Hepatocyte (in vitro differentiated cells): ENCODE results near the gene HELZ2. TPM values are rescaled to one million over a fixed set of nuclear protein-coding genes. Genes with fewer than 3 reads are reported as not detected.

ENCODE experiments used
- DNase-seq: peaks from one replicate; pipeline ENCODE4 v3.0.0-alpha.2; 2016; ENCODE audit warnings: low spot score
- H2AFZ ChIP-seq: fragments of 200-600 bp; sonication (generic); 2 replicates; pipeline ENCODE4 v1.6.0; 2016; ENCODE audit warnings: antibody characterized with exemption, mild to moderate bottlenecking
- H3K27ac ChIP-seq: fragments of 200-600 bp; sonication (generic); 2 replicates; pipeline ENCODE4 v1.5.1; 2016; ENCODE audit warnings: mild to moderate bottlenecking
- H3K27me3 ChIP-seq: fragments of 200-600 bp; sonication (generic); 2 replicates; pipeline ENCODE4 v1.6.1; 2016
- H3K36me3 ChIP-seq: fragments of 200-600 bp; sonication (generic); replicated peaks from 2 replicates; pipeline ENCODE4 v1.5.1; 2016; ENCODE audit warnings: low read depth; ENCODE audit not compliant: insufficient read depth
- H3K4me1 ChIP-seq: fragments of 200-600 bp; sonication (generic); 2 replicates; pipeline ENCODE4 v1.5.1; 2016; ENCODE audit warnings: mild to moderate bottlenecking, moderate library complexity; ENCODE audit not compliant: insufficient read depth
- H3K4me2 ChIP-seq: fragments of 200-600 bp; sonication (generic); 2 replicates; pipeline ENCODE4 v1.6.0; 2016
- H3K4me3 ChIP-seq: fragments of 200-600 bp; sonication (generic); 2 replicates; pipeline ENCODE4 v1.5.1; 2016; ENCODE audit warnings: mild to moderate bottlenecking
- H3K79me2 ChIP-seq: fragments of 200-600 bp; sonication (generic); 2 replicates; pipeline ENCODE4 v1.6.0; 2017; ENCODE audit warnings: mild to moderate bottlenecking
- H3K9me2 ChIP-seq: fragments of 200-600 bp; sonication (generic); replicated peaks from 2 replicates; pipeline ENCODE4 v1.6.0; 2017; ENCODE audit warnings: mild to moderate bottlenecking; ENCODE audit not compliant: insufficient read depth
- H3K9me3 ChIP-seq: fragments of 200-600 bp; sonication (generic); 2 replicates; pipeline ENCODE4 v1.5.1; 2016; ENCODE audit warnings: low read depth, mild to moderate bottlenecking
- H4K20me1 ChIP-seq: fragments of 200-600 bp; sonication (generic); 2 replicates; pipeline ENCODE4 v1.6.0; 2016; ENCODE audit warnings: mild to moderate bottlenecking; ENCODE audit not compliant: insufficient read depth, poor library complexity, severe bottlenecking
- EZH2 ChIP-seq: fragments of 200-600 bp; sonication (generic); IDR thresholded peaks from 2 replicates; pipeline ENCODE4 v1.6.1; 2016; ENCODE audit warnings: antibody characterized with exemption, mild to moderate bottlenecking, borderline replicate concordance
- EZH2phosphoT487 ChIP-seq: fragments of 200-600 bp; sonication (generic); IDR thresholded peaks from one replicate; pipeline ENCODE4 v1.6.1; 2018; ENCODE audit warnings: antibody characterized with exemption, mild to moderate bottlenecking, low read depth, moderate library complexity; ENCODE audit not compliant: unreplicated experiment, severe bottlenecking
- WGBS: methylation state at CpG from one replicate; pipeline ENCODE4 v1.1.6; 2016; ENCODE audit warnings: low lambda C conversion rate; ENCODE audit errors: missing lambda C conversion rate; 5-methylcytosine and 5-hydroxymethylcytosine counted together
- polyA plus RNA-seq: library from polyadenylated mRNA; unstranded; fragments of >200 nt; fragmentation: Nextera tagmentation; extraction: Ambion mirVana; gene quantifications from 2 replicates; pipeline ENCODE4 v1.2.1, GENCODE V29; 2016
- total RNA-seq: library from RNA; depleted of rRNA; stranded (reverse); fragments of >200 nt; gene quantifications from 2 replicates; pipeline ENCODE4 v1.2.3, GENCODE V29; 2014
- TF ChIP-seq, protein P1 (sequence below): fragments of 200-600 bp; sonication (generic); IDR thresholded peaks from 2 replicates; pipeline ENCODE4 v1.5.1; 2016; ENCODE audit warnings: antibody characterized with exemption, mild to moderate bottlenecking; ENCODE audit not compliant: poor library complexity

HELZ2 gene
- total and polyA plus RNA-seq, 2 experiments from 2014 or later, result 4.6 to 17.0 TPM

- H2AFZ ChIP-seq, result no peak overlapping the region
- H3K27ac ChIP-seq, result no peak overlapping the region
- H3K4me1 ChIP-seq, result no peaks in the 10 kb centered on the region
- DNase-seq, result no peak
- no peaks in the 10 kb centered on the region for H3K79me2 ChIP-seq
- no peak overlapping the region for H3K4me2 ChIP-seq
- H3K27me3 ChIP-seq, result no peaks in the 10 kb centered on the region
- H4K20me1 ChIP-seq, result no peaks in the 10 kb centered on the region
- WGBS, result 97% methylated on average over 13 of the region's 13 CpGs
- no peak overlapping the region for H3K4me3 ChIP-seq
- no peaks in the 10 kb centered on the region for H3K36me3 ChIP-seq
- H3K9me3 ChIP-seq, result no peaks in the 10 kb centered on the region
- no peaks in the 10 kb centered on the region for H3K9me2 ChIP-seq
- no peak for TF ChIP-seq EZH2
Measured at GRCh38 chr20:63592661-63593060, 18.6 kb upstream of the HELZ2 start.

- no peaks in the 10 kb centered on the region for H3K27me3 ChIP-seq
- no peaks in the 10 kb centered on the region for H3K4me1 ChIP-seq
- H4K20me1 ChIP-seq, result no peaks in the 10 kb centered on the region
- H2AFZ ChIP-seq, result no peak overlapping the region
- no peaks in the 10 kb centered on the region for H3K9me2 ChIP-seq
- no peak overlapping the region for H3K4me2 ChIP-seq
- no peaks in the 10 kb centered on the region for H3K36me3 ChIP-seq
- no peaks in the 10 kb centered on the region for H3K79me2 ChIP-seq
- H3K4me3 ChIP-seq, result no peak overlapping the region
- WGBS, result 98% methylated on average over 28 of the region's 28 CpGs
- DNase-seq, result no peak
- H3K9me3 ChIP-seq, result no peaks in the 10 kb centered on the region
- no peak overlapping the region for H3K27ac ChIP-seq
- TF ChIP-seq EZH2 (no peak), EZH2phosphoT487 (no peak)
- TF ChIP-seq, protein P1, sequence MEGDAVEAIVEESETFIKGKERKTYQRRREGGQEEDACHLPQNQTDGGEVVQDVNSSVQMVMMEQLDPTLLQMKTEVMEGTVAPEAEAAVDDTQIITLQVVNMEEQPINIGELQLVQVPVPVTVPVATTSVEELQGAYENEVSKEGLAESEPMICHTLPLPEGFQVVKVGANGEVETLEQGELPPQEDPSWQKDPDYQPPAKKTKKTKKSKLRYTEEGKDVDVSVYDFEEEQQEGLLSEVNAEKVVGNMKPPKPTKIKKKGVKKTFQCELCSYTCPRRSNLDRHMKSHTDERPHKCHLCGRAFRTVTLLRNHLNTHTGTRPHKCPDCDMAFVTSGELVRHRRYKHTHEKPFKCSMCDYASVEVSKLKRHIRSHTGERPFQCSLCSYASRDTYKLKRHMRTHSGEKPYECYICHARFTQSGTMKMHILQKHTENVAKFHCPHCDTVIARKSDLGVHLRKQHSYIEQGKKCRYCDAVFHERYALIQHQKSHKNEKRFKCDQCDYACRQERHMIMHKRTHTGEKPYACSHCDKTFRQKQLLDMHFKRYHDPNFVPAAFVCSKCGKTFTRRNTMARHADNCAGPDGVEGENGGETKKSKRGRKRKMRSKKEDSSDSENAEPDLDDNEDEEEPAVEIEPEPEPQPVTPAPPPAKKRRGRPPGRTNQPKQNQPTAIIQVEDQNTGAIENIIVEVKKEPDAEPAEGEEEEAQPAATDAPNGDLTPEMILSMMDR, result no peak
Measured at GRCh38 chr20:63591786-63592355, 17.8 kb upstream of the HELZ2 start.

DNA sequence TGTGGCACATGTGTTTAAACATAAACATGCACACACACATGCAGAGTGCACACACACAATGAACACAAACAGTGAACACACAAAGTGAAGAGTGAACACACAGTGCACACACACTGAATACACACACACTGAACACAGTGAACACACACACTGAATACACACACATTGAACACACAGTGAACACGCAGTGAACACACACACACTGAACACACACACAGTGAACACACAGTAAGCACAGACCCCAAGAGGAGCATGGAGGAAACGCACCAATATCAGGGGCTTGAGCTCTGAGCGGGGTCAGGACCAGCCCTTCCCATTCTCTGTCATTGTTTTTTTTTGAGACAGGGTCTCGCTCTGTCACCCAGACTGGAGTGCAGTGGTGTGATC, 17.1 kb upstream of the HELZ2 start:
- H2AFZ ChIP-seq, result no peak overlapping the region
- no peaks in the 10 kb centered on the region for H3K36me3 ChIP-seq
- no peak for DNase-seq
- TF ChIP-seq, protein P1, result no peak
- TF ChIP-seq EZH2phosphoT487 (no peak), EZH2 (no peak)
- no peaks in the 10 kb centered on the region for H3K9me3 ChIP-seq
- no peak overlapping the region for H3K27ac ChIP-seq
- no peak overlapping the region for H3K4me2 ChIP-seq
- H3K4me1 ChIP-seq, result no peaks in the 10 kb centered on the region
- no peaks in the 10 kb centered on the region for H3K27me3 ChIP-seq
- no peak overlapping the region for H3K4me3 ChIP-seq
- H3K79me2 ChIP-seq, result no peaks in the 10 kb centered on the region
- WGBS, result 94% methylated on average over 4 of the region's 4 CpGs
- no peaks in the 10 kb centered on the region for H3K9me2 ChIP-seq
- no peaks in the 10 kb centered on the region for H4K20me1 ChIP-seq

GRCh38 chr20:63590218-63591146, 16.4 kb upstream of the HELZ2 start:
- Histone ChIP-seq H3K9me2 (no peaks in the 10 kb centered on the region), H3K27ac (no peak overlapping the region), H3K4me1 (no peaks in the 10 kb centered on the region), H3K79me2 (no peaks in the 10 kb centered on the region), H3K4me2 (no peak overlapping the region), H3K27me3 (no peaks in the 10 kb centered on the region), H3K4me3 (no peak overlapping the region), H3K36me3 (no peaks in the 10 kb centered on the region), H3K9me3 (no peaks in the 10 kb centered on the region), H2AFZ (no peak overlapping the region), H4K20me1 (no peaks in the 10 kb centered on the region)
- TF ChIP-seq, protein P1, result no peak
- TF ChIP-seq EZH2phosphoT487, result no peak
- no peak for TF ChIP-seq EZH2
- 95% methylated on average over 41 of the region's 52 CpGs for WGBS
- no peak for DNase-seq
